Adrenal gland (tissue), 5 donors: ENCODE results near the gene ZNHIT2.

Experiments
- CTCF ChIP-seq, 6 experiments: fragments of 450-650 bp in 4 of 6; fragments of 200-600 bp in 2 of 6; sonication (generic) in 1 of 6; IDR thresholded peaks; 1 replicate in 5 of 6; 2 replicates in 1 of 6; pipeline versions ENCODE4 v1.5.1 to v1.8.0; 2016 to 2021; ENCODE audit warnings: antibody characterized with exemption in 6 of 6, mild to moderate bottlenecking in 2 of 6, moderate library complexity in 1 of 6
- POLR2A ChIP-seq, 2 donors: fragments of 450-650 bp; IDR thresholded peaks; one replicate each; pipeline ENCODE4 v1.6.1; 2017; ENCODE audit warnings: antibody characterized with exemption in 2 of 2, mild to moderate bottlenecking in 2 of 2, moderate library complexity in 1 of 2
- donor health status: DM: no; HTN: no; CAD: no.

GRCh38 chr11:65089621-65090020 lies 27.9 kb downstream of the ZNHIT2 start:
- TF ChIP-seq CTCF (IDR thresholded peaks at IDR 0.05) (no peak), POLR2A (IDR thresholded peaks at IDR 0.05) (no peak)
